Breast epithelium (tissue), 4 donors: Measurements from ENCODE around the gene PRKCE. TPM values are rescaled to one million over a fixed set of nuclear protein-coding genes. Genes with fewer than 3 reads are reported as not detected.

ENCODE experiments used
- DNase-seq, 2 donors: peaks; one replicate each; pipeline ENCODE4 v3.0.0-alpha.2; 2019; ENCODE audit warnings: low spot score in 2 of 2
- H3K27ac ChIP-seq, 2 donors: fragments of 200-600 bp; sonication (generic) in 1 of 2; one replicate each; pipeline ENCODE4 v1.5.1; 2016 to 2019; ENCODE audit warnings: mild to moderate bottlenecking in 1 of 2
- H3K27me3 ChIP-seq, 2 donors: fragments of 200-600 bp; sonication (generic) in 1 of 2; one replicate each; pipeline versions ENCODE4 v1.5.1 to v1.6.0; 2017 to 2019; ENCODE audit warnings: control low read depth in 1 of 2, mild to moderate bottlenecking in 1 of 2
- H3K36me3 ChIP-seq: fragments of 200-600 bp; one replicate; pipeline ENCODE4 v1.5.1; 2019
- H3K4me1 ChIP-seq, 2 donors: fragments of 200-600 bp; sonication (generic); one replicate each; pipeline ENCODE4 v1.5.1; 2016 to 2019; ENCODE audit warnings: control low read depth in 1 of 2
- H3K4me3 ChIP-seq, 3 donors: fragments of 200-600 bp; sonication (generic); 1 replicate in 2 of 3; 2 replicates in 1 of 3; pipeline ENCODE4 v1.5.1; 2016 to 2019; ENCODE audit warnings: mild to moderate bottlenecking in 3 of 3, moderate library complexity in 2 of 3
- H3K9me3 ChIP-seq, 2 donors: fragments of 200-600 bp; sonication (generic) in 1 of 2; one replicate each; pipeline ENCODE4 v1.5.1; 2016 to 2019; ENCODE audit warnings: control low read depth in 1 of 2
- CTCF ChIP-seq, 3 donors: fragments of 450-650 bp; IDR thresholded peaks; one replicate each; pipeline ENCODE4 v1.5.1; 2016 to 2017; ENCODE audit warnings: antibody characterized with exemption in 3 of 3, mild to moderate bottlenecking in 3 of 3, moderate library complexity in 3 of 3
- POLR2A ChIP-seq: fragments of 450-650 bp; IDR thresholded peaks from one replicate; pipeline ENCODE4 v1.6.1; 2016; ENCODE audit warnings: antibody characterized with exemption, mild to moderate bottlenecking, moderate library complexity
- POLR2AphosphoS5 ChIP-seq, 3 donors: sonication (generic); formaldehyde crosslinking; IDR thresholded peaks; one replicate each; pipeline ENCODE4 v1.6.1; 2017; ENCODE audit warnings: antibody characterized with exemption in 3 of 3
- intact Hi-C: fragments of 100-400 bp; cut with DNase I; formaldehyde crosslinking; loops from one replicate; pipeline ENCODE4 v1.15.1; 2023; ENCODE audit warnings: low total_unique reads
- total RNA-seq, 3 donors: library from RNA; depleted of rRNA; stranded (reverse); fragments of >200 nt; gene quantifications; one replicate each; pipeline ENCODE4 v1.1.0, GENCODE V29; 2016

PRKCE gene
- total RNA-seq, 3 donors from 2014 or later: 20.6 to 34.0 (median 23.6) TPM

- intact Hi-C loops: no loop called here
- no peak overlapping the region for H3K4me3 ChIP-seq
- no peak for DNase-seq
- H3K27ac ChIP-seq: peak overlapping the region in 1 of 2 donors; percentile 34
- no peaks in the 10 kb centered on the region for H3K9me3 ChIP-seq
- no peaks in the 10 kb centered on the region for H3K36me3 ChIP-seq
- H3K4me1 ChIP-seq: no peaks in the 10 kb centered on the region
- no peaks in the 10 kb centered on the region for H3K27me3 ChIP-seq
- TF ChIP-seq CTCF (IDR thresholded peaks at IDR 0.05) (no peak), POLR2A (no peak), POLR2AphosphoS5 (IDR thresholded peaks at IDR 0.05) (no peak)
Measured at GRCh38 chr2:46015671-46016070, 364.2 kb downstream of the PRKCE start.

- H3K36me3 ChIP-seq: no peaks in the 10 kb centered on the region
- intact Hi-C loops: no loop called here
- TF ChIP-seq CTCF (IDR thresholded peaks at IDR 0.05): no peak
- TF ChIP-seq POLR2A: no peak
- no peak for TF ChIP-seq POLR2AphosphoS5 (IDR thresholded peaks at IDR 0.05)
- no peaks in the 10 kb centered on the region for H3K9me3 ChIP-seq
- H3K4me3 ChIP-seq: no peak overlapping the region
- H3K27ac ChIP-seq: peak overlapping the region in 1 of 2 donors; percentile 34
- no peak for DNase-seq
- H3K27me3 ChIP-seq: no peaks in the 10 kb centered on the region
- no peaks in the 10 kb centered on the region for H3K4me1 ChIP-seq
Measured at GRCh38 chr2:46016091-46016490, 364.6 kb downstream of the PRKCE start.

- no peak for DNase-seq
Measured at GRCh38 chr2:46018773-46019591, 367.5 kb downstream of the PRKCE start.

GRCh38 chr2:46020416-46020815, 368.9 kb downstream of the PRKCE start:
- Histone ChIP-seq H3K27me3 (no peaks in the 10 kb centered on the region), H3K4me1 (no peaks in the 10 kb centered on the region), H3K4me3 (no peak overlapping the region), H3K27ac (no peak overlapping the region), H3K9me3 (no peaks in the 10 kb centered on the region), H3K36me3 (no peaks in the 10 kb centered on the region)
- no peak for TF ChIP-seq CTCF (IDR thresholded peaks at IDR 0.05)
- no peak for TF ChIP-seq POLR2A
- no peak for TF ChIP-seq POLR2AphosphoS5 (IDR thresholded peaks at IDR 0.05)
- intact Hi-C loops: no loop called here
- DNase-seq: no peak

More at GRCh38 chr2:46018773-46019591, 367.5 kb downstream of the PRKCE start:
- Histone ChIP-seq H3K4me1 (no peaks in the 10 kb centered on the region), H3K9me3 (no peaks in the 10 kb centered on the region), H3K36me3 (no peaks in the 10 kb centered on the region), H3K27ac (no peak overlapping the region), H3K27me3 (no peaks in the 10 kb centered on the region), H3K4me3 (no peak overlapping the region)
- no peak for TF ChIP-seq CTCF (IDR thresholded peaks at IDR 0.05)
- no peak for TF ChIP-seq POLR2AphosphoS5 (IDR thresholded peaks at IDR 0.05)
- no peak for TF ChIP-seq POLR2A
- intact Hi-C loops: no loop called here

- intact Hi-C loops: no loop called here
- Histone ChIP-seq H3K27me3 (no peaks in the 10 kb centered on the region), H3K9me3 (no peaks in the 10 kb centered on the region), H3K4me1 (no peaks in the 10 kb centered on the region), H3K27ac (peak overlapping the region in 1 of 2 donors; percentile 64), H3K36me3 (no peaks in the 10 kb centered on the region), H3K4me3 (no peak overlapping the region)
- DNase-seq: no peak
- no peak for TF ChIP-seq POLR2AphosphoS5 (IDR thresholded peaks at IDR 0.05)
- TF ChIP-seq POLR2A: no peak
- no peak for TF ChIP-seq CTCF (IDR thresholded peaks at IDR 0.05)
Measured at GRCh38 chr2:46023165-46023854, 371.8 kb downstream of the PRKCE start.
